CD4-positive, alpha-beta T cell treated with Interleukin-4 for 4 hours (primary cell): ENCODE measurements around the gene WWOX.

ENCODE experiments used
- DNase-seq: peaks from one replicate; pipeline ENCODE4 v3.0.0-alpha.2; 2020

The WWOX gene

GRCh38 chr16:78988361-78988969 lies 889.0 kb downstream of the WWOX start:
- DNase-seq, result no peak

DNA sequence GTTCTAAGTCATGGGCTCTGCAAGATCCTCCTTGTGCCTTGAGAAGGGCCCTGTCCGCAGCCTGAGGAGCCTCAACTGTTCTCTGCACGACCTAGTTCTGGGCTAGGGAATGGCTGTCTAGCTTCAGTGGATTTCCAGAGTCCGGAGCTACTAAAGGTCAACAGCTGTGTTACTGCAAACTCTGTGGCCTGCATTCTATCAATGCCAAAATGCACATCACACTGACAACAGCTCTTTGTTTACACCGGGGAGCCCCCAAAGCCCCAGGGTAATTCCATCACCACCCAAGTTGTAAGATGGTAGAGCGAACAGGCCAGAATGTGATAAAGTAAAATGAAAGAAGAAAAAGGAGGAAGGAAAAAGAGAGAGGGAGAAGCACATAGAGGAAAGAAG lies 890.9 kb downstream of the WWOX start:
- DNase-seq, result no peak

DNA sequence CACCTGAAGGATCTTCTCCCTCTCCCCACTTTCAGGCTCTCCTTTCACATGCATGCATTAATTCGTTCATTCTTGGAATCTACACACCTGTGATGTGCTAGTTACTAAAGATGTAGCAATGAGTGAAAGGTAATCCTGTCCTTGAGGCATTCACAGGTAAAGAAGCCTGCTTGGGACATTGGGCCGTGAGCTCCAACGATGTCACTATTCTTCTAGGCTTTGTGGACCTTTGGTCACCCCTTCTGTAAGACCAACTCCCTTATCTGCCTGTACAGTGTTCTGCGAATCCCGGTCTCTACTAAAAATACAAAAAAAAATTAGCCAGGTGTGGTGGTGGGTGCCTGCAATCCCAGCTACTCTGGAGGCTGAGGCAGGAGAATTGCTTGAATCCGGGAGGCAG lies 892.5 kb downstream of the WWOX start:
- no peak for DNase-seq

GRCh38 chr16:78993346-78993745 lies 893.9 kb downstream of the WWOX start:
- DNase-seq, result no peak

DNA sequence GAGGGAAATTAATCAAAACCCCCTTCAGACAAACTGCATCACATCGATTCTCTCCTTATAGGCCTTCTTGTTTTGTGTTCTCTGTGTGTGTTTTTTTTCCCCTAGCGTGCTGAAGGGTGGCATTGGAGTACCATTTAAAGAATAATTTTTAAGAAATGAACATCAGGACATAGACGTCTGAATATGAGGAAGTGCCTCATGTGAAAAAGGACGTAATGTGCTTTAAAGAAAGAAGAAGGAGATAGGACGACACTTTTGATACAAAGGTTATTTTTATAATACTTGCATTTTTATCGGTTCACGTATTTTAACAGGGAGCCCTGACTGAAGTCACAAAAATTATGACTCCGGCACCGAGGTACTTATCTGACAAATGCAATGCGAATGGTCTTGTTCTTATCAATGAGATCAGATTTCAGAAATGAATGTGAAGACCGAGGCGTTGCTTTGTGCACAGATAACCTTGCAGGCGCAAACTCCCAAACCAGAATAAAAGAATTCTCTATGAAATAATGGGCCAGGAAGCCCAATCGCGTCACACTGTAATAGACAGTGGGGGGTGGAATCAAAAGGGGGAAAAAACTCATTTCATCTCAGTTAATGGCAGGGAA lies 894.8 kb downstream of the WWOX start:
- DNase-seq, result no peak

DNA sequence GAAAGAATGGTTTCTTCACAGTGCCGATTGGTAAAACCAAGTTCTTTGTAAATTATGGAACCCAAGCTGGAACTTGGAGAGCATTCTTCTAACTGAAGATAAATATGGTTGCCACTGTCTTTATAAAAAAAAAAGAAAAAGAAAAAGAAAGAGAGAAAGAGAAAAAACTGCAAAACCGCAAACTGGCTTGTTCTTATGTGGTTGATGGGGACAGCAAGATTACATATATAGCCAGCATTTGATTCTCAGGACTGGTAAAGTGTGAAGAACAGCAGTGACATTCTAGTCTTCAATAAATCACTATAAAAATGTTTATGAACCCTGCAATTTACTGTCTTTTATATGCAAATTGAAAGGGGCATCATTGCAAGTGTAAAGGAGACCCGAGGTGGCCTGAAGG lies 896.0 kb downstream of the WWOX start:
- no peak for DNase-seq

DNA sequence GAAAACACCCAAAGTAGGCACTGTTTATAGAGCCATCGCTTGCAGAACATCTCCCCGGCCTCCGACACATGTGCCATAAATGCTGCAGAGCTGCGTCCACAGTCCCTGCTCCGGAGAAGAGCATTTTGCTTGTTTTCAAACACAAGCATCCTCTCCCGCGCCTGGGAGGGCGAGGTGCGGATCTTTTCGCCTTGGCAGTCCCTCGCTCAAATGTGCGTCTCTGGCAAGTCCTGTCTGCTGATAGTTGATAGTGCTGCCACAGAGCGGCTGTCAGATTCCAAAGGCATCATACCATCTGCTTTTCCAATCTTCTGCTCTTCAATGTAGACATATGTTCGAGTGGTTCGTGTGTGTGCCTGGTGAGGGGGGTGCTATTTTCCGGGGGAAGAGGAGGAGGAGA lies 897.3 kb downstream of the WWOX start:
- DNase-seq, result no peak

DNA sequence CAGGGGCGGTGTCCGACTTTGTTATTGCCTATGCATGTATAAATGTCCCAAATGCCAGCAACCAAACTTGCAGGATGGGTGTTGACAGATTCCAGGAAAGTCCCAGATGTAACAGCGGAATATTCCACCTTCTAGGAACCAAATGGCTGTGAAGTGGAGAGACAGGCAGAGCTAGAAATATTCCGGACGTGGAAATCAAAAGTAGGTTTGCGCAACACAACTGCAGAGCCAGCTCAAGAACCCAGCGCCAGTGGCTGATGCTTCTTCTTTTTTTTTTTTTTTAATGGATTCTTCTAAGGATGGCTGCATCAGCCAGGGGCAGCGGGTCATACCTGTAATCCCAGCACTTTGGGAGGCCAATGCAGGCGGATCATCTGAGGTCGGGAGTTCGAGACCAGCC lies 899.4 kb downstream of the WWOX start:
- DNase-seq, result no peak

- no peak for DNase-seq
These were observed 901.9 kb downstream of the WWOX start for GRCh38 chr16:79001156-79001967.

DNA sequence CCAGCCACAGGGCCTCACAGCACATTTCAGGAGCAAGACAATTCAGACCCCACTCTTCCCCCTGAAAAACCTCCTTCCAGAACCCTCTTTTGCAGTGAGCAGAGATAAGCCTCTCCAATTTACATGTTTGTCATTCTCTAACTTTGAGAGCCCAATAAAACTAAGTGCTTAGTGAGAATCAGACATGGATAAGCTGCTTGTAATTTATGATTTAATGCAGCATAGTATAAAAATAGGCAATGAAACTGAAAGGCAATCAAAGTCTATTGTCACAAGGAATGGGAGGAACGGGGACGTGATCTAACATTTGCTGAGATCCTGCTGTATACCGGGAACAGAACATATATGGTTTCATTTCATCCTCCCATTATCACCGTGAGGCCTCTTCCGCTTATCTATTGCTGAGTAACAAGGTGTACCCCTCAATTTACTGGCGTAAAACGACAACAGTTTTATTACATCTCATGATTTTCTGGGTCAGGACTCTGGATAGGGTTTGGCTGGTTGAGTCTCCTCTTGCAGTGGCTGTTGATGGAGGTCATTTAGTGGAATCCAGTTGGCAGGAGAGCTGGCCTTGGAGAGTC lies 903.7 kb downstream of the WWOX start:
- no peak for DNase-seq

GRCh38 chr16:79004309-79004708 lies 904.9 kb downstream of the WWOX start:
- DNase-seq, result no peak

DNA sequence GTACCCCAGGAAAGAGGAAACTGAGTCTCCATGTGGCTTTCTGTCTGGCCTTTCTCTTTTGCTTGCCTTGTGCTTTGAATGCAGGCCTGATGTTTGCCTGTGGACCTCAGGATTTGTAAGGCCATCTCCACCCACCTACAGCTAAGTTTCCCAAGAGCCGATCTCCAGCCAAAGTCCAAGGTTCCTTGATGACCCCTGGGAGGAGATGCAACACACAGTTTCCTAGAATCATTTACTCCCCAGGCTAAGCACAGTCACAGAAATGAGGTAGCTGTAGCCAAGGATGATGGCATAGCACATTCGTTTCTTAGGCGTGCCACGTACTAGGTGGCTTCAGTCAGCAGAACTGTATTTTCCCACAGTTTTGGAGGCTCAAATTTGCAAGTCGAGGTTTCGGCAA lies 905.6 kb downstream of the WWOX start:
- no peak for DNase-seq

GRCh38 chr16:79006206-79006605 lies 906.8 kb downstream of the WWOX start:
- no peak for DNase-seq

DNA sequence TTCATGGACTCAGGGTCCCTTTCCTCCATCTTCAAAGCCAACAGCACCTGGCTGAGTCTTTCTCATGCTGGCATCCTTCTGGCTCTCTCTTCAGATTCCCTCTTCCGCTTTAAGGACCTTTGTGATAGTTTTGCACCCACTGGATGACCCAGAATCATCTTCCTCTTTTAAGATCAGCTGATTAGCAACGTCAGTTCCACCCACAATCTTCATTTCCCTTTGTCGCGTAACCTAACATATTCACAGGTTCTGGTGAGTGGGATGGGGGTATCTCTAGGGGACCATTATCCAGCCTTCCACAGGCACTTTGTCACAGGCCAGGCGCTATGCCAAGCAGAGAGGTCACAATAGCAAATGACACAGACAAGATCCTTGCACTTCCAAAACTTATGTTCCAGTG lies 907.3 kb downstream of the WWOX start:
- DNase-seq, result no peak

GRCh38 chr16:79007614-79008013 lies 908.2 kb downstream of the WWOX start:
- DNase-seq, result no peak

- no peak for DNase-seq
These were observed 908.8 kb downstream of the WWOX start for GRCh38 chr16:79008036-79008868.

GRCh38 chr16:79008869-79009179 lies 909.4 kb downstream of the WWOX start:
- no peak for DNase-seq

DNA sequence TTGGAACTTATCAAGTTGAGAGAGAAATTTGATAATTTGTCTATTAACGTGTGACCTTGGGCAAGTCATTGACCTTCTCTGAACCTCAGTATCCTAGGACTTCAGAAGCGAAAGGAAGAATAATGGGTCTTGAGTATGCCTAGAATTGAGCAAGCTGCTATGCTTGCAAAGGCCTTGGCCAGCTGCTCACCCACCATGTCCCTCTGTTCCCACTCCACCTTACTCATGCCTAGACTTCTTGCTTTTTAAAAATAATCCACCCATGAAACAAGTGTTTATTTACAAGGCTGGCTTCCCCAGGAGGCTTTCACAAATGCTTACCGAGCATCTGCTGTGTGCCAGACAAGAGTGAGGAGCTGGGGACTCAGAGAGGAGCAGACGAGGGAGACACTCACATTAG lies 910.4 kb downstream of the WWOX start:
- DNase-seq, result no peak

GRCh38 chr16:79011282-79011681 lies 911.8 kb downstream of the WWOX start:
- no peak for DNase-seq

- DNase-seq, result no peak
These were observed 913.4 kb downstream of the WWOX start for GRCh38 chr16:79012671-79013434.

- DNase-seq, result no peak
These were observed 914.6 kb downstream of the WWOX start for GRCh38 chr16:79013930-79014660.
